Lower lobe of right lung (tissue), 2 donors: ENCODE data around the gene ARID4B. TPM values are rescaled to one million over a fixed set of nuclear protein-coding genes. Genes with fewer than 3 reads are reported as not detected.
"Not testable (repeated sequence)": the region's sequence is repeated elsewhere in the genome, so short reads cannot be mapped to it uniquely, and the experiment has no call there.

Experiments used
- ATAC-seq, 2 donors: fragments of 200-7000 bp; cut with Tn5 transposase; one replicate each; pipeline ENCODE4 v1.9.1; 2020 to 2022; ENCODE audit warnings: mild to moderate bottlenecking in 2 of 2, moderate library complexity in 2 of 2
- DNase-seq: peaks from one replicate; pipeline ENCODE4 v3.0.0-alpha.2; 2020
- H3K27ac ChIP-seq: fragments of 200-600 bp; one replicate; pipeline ENCODE4 v1.8.0; 2022
- H3K27me3 ChIP-seq: fragments of 200-600 bp; one replicate; pipeline ENCODE4 v1.8.0; 2022; ENCODE audit warnings: low read depth
- H3K36me3 ChIP-seq: fragments of 200-600 bp; one replicate; pipeline ENCODE4 v1.8.0; 2022; ENCODE audit warnings: mild to moderate bottlenecking
- H3K4me1 ChIP-seq: fragments of 200-600 bp; one replicate; pipeline ENCODE4 v1.8.0; 2022
- H3K4me3 ChIP-seq: fragments of 200-600 bp; one replicate; pipeline ENCODE4 v1.8.0; 2022; ENCODE audit warnings: mild to moderate bottlenecking
- H3K9me3 ChIP-seq: fragments of 200-600 bp; one replicate; pipeline ENCODE4 v1.8.0; 2022
- intact Hi-C: fragments of 100-400 bp; cut with DNase I; formaldehyde crosslinking; loops from one replicate; pipeline ENCODE4 v1.11.0; 2022
- total RNA-seq: library from RNA; stranded (reverse); fragmentation: NEBNext Ultra II Directional; extraction: Animal tissue kit (Norgen Biotek cat#: 25700); gene quantifications from one replicate; pipeline ENCODE4 v1.2.1, GENCODE V29; 2021
- TF ChIP-seq, protein P1 (sequence below): fragments of 200-600 bp; IDR thresholded peaks from one replicate; pipeline ENCODE4 v1.8.0; 2022; ENCODE audit warnings: antibody characterized with exemption, mild to moderate bottlenecking
- donor health status: DM: no; HTN: yes; CAD: no; lungs with severe emphysema.

The ARID4B gene
- total RNA-seq, 1 donor from 2014 or later = 39.1 TPM

DNA sequence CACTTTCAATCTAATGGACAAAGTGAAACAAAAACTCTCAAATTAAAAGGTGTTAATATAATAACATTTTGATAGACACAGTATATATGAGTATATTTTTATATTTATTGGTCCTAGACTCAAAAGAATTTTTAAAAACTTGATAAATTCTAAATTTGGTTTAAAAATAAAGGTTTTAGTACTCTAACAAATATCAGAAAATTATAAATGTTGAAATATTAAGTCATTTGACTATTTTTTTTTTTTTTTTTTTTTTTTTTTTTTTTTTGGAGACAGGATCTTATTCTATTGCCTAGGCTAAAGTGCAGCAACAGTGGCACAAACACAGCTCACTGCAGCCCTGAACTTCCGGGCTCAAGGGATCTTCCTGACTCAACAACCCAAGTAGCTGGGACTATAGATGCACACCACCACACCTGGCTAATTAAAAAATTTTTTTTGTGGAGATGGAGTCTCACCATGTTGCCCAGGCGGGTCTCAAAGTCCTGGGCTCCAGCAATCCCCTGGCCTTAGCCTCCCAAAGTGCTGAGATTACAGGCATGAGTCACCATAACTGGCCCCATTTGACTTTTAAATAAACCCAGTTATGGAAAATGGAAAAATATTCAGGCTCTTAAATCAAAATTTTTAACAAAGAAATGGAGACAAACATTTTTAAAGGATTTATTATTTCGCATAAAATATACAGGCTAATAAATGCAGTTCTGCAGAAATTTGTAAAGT is 106.2 kb downstream of the ARID4B start:
- Histone ChIP-seq H3K4me3 (no peak overlapping the region), H3K27me3 (no peaks in the 10 kb centered on the region), H3K36me3 (peaks cover 91% of the 10 kb centered on the region), H3K9me3 (no peaks in the 10 kb centered on the region), H3K27ac (no peak overlapping the region), H3K4me1 (no peaks in the 10 kb centered on the region)
- DNase-seq = no peak
- intact Hi-C loops = no loop called here
- ATAC-seq = no peak
- TF ChIP-seq, protein P1, sequence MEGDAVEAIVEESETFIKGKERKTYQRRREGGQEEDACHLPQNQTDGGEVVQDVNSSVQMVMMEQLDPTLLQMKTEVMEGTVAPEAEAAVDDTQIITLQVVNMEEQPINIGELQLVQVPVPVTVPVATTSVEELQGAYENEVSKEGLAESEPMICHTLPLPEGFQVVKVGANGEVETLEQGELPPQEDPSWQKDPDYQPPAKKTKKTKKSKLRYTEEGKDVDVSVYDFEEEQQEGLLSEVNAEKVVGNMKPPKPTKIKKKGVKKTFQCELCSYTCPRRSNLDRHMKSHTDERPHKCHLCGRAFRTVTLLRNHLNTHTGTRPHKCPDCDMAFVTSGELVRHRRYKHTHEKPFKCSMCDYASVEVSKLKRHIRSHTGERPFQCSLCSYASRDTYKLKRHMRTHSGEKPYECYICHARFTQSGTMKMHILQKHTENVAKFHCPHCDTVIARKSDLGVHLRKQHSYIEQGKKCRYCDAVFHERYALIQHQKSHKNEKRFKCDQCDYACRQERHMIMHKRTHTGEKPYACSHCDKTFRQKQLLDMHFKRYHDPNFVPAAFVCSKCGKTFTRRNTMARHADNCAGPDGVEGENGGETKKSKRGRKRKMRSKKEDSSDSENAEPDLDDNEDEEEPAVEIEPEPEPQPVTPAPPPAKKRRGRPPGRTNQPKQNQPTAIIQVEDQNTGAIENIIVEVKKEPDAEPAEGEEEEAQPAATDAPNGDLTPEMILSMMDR = no peak

DNA sequence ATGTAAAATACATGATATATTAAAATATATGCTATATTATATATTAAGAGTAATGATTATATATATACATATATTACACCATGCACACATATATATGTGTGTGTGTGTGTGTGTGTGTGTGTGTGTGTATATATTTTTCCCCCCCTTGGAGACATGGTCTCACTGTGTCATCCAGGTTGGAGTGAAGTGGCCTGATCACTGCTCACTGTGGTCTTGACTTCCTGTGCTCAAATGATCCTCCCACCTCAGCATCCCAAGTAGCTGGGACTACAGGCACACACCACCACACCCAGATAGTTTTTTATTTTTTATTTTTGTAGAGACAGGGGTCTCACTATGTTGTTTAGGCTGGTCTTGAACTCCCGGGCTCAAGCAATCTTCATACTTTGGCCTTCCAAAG is 112.5 kb downstream of the ARID4B start:
- H3K9me3 ChIP-seq = no peaks in the 10 kb centered on the region
- H3K4me1 ChIP-seq = no peaks in the 10 kb centered on the region
- intact Hi-C loops = no loop called here
- H3K4me3 ChIP-seq = no peak overlapping the region
- DNase-seq (no peak), ATAC-seq (no peak)
- no peak overlapping the region for H3K27ac ChIP-seq
- H3K36me3 ChIP-seq = peaks cover 75% of the 10 kb centered on the region
- no peaks in the 10 kb centered on the region for H3K27me3 ChIP-seq
- TF ChIP-seq, protein P1 = no peak

DNA sequence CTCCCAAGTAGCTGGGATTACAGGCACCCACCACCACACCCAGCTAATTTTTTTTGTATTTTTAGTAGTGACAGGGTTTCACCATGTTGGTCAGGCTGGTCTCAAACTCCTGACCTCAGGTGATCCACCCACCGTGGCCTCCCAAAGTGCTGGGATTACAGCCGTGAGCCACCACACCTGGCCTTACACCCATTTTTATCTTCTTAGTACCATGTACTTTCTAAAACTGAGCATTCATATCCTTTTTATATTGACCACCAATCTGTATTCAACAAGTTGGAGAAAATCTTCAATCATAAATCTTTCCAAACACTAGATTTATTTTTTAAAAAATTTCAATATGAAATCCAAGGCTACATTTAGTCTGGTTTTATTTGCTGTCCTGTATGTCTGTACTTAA is 113.0 kb downstream of the ARID4B start:
- H3K4me3 ChIP-seq, intact Hi-C loops: not testable (repeated sequence)

DNA sequence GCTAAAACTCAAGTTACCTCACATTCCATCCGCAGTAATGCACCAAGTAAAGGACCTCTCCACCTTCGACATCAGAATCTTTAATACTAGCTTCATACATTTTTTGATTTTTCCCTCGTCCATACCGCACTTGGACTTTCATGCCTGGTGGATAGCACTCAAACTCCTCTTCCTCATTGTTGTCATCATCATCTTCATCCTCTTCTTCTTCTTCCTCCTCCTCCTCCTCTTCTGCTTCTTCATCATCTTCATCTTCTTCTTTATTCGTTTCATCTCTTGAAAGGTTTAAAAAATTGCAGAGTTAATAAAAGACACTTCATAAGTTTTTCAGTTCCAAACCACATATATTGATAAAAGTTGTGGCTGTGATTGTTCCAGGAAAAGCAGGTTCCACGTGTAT is 114.2 kb downstream of the ARID4B start:
- no peaks in the 10 kb centered on the region for H3K27me3 ChIP-seq
- intact Hi-C loops = no loop called here
- no peak overlapping the region for H3K4me3 ChIP-seq
- H3K27ac ChIP-seq = no peak overlapping the region
- DNase-seq (no peak), ATAC-seq (no peak)
- H3K9me3 ChIP-seq = no peaks in the 10 kb centered on the region
- H3K4me1 ChIP-seq = no peaks in the 10 kb centered on the region
- H3K36me3 ChIP-seq = peaks cover 75% of the 10 kb centered on the region
- TF ChIP-seq, protein P1 = no peak

More for the DNA sequence above, 113.0 kb downstream of the ARID4B start:
- H3K27me3 ChIP-seq, H3K27ac ChIP-seq, DNase-seq, ATAC-seq, H3K9me3 ChIP-seq, H3K4me1 ChIP-seq: not testable (repeated sequence)
- H3K36me3 ChIP-seq = peaks cover 75% of the 10 kb centered on the region

DNA sequence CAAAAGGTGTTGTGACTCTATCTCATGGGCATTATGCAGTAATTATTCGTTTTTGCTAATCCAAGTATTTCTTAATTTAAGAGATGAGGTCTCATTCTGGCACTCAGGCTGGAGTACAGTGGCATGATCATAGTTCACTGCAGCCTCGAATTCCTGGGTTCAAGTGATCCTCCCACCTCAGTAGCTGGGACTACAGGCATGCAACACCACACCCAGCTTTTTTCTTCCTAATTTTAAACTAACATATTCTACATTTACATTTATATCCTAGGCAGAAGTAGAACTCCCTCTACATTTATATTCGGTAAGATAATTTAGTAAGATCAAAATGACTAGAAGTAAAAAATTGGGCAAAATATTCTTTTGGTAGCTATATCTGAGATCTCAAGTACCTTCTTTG is 116.5 kb downstream of the ARID4B start:
- no peaks in the 10 kb centered on the region for H3K4me1 ChIP-seq
- TF ChIP-seq, protein P1 = no peak
- no peaks in the 10 kb centered on the region for H3K9me3 ChIP-seq
- H3K4me3 ChIP-seq = no peak overlapping the region
- no peak overlapping the region for H3K27ac ChIP-seq
- no peaks in the 10 kb centered on the region for H3K27me3 ChIP-seq
- DNase-seq (no peak), ATAC-seq (no peak)
- intact Hi-C loops = no loop called here
- H3K36me3 ChIP-seq = peaks cover 64% of the 10 kb centered on the region

DNA sequence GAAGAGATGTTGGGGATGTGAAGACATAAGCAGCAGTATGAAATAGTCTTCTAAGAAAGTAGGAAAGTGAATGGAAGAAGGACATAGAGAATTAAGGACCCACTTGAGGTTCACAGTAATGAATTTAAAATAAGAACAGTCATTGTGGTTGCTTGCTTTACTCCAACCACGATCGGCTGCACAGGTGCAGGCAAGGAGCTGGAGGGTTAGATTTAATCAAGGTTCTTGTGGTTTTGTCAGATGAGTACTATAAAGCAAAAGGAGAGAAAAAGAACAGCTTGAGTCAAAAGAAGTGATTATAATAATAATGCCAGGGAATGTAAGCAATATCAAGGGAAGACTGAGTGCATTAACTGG is 120.8 kb downstream of the ARID4B start:
- peaks cover 53% of the 10 kb centered on the region for H3K36me3 ChIP-seq
- no peak overlapping the region for H3K4me3 ChIP-seq
- no peaks in the 10 kb centered on the region for H3K9me3 ChIP-seq
- H3K4me1 ChIP-seq = no peaks in the 10 kb centered on the region
- no peak overlapping the region for H3K27ac ChIP-seq
- ATAC-seq (no peak), DNase-seq (no peak)
- TF ChIP-seq, protein P1 = no peak
- intact Hi-C loops = no loop called here
- no peaks in the 10 kb centered on the region for H3K27me3 ChIP-seq
